Endothelial cell of umbilical vein (primary cell): Measurements from ENCODE around the gene ARHGAP18. TPM values are rescaled to one million over a fixed set of nuclear protein-coding genes. Genes with fewer than 3 reads are reported as not detected.

Experiments
- BruUV-seq: library from RNA; stranded (reverse); fragments of 400-500 nt; replicated peaks from 2 replicates; lab custom pipeline; 2021; lab: Mats Ljungman, UMichigan
- CTCF ChIA-PET: fragments of 300-600, 350-600 bp; sonication (Branson Sonifier 250); formaldehyde crosslinking; loops from one replicate; lab custom pipeline; 2021; ENCODE audit warnings: antibody characterized with exemption, inconsistent platforms; lab: Charles Lee
- POLR2A ChIA-PET: fragments of 300-600, 350-600 bp; sonication (Branson Sonifier 250); formaldehyde crosslinking; loops from one replicate; lab custom pipeline; 2021; ENCODE audit warnings: antibody characterized with exemption, inconsistent platforms; lab: Charles Lee
- DNase-seq: peaks from one replicate; pipeline ENCODE4 v3.0.0-alpha.2; 2011; ENCODE audit warnings: low read depth, low spot score
- FAIRE-seq: peaks from 2 replicates; lab custom pipeline; 2011; peaks lifted over from hg19 to GRCh38; lab: Jason Lieb, UNC
- H2AFZ ChIP-seq: 2 replicates; pipeline ENCODE4 v1.6.0; 2012; ENCODE audit warnings: low read depth, low read length, control low read depth, inconsistent platforms
- H3K27ac ChIP-seq: 2 replicates; pipeline ENCODE4 v1.5.1; 2011; ENCODE audit warnings: low read depth, mild to moderate bottlenecking, control low read depth, low read length, moderate library complexity; ENCODE audit not compliant: insufficient read depth
- H3K27me3 ChIP-seq, 2 experiments: 2 replicates each; pipeline versions ENCODE4 v1.6.0 to v1.6.1; 2011; ENCODE audit warnings: low read length in 2 of 2, mixed read lengths in 1 of 2; ENCODE audit not compliant: control insufficient read depth in 2 of 2, insufficient read depth in 2 of 2
- H3K36me3 ChIP-seq, 2 experiments: 2 replicates in 1 of 2; 3 replicates in 1 of 2; pipeline ENCODE4 v1.5.1; 2011; ENCODE audit warnings: low read length in 2 of 2, mild to moderate bottlenecking in 1 of 2, moderate library complexity in 1 of 2; ENCODE audit not compliant: control insufficient read depth in 2 of 2, insufficient read depth in 2 of 2; ENCODE audit errors: extremely low read depth in 1 of 2
- H3K4me1 ChIP-seq: 3 replicates; pipeline ENCODE4 v1.5.1; 2011; ENCODE audit warnings: mild to moderate bottlenecking, low read length; ENCODE audit not compliant: control insufficient read depth, insufficient read depth; ENCODE audit errors: extremely low read depth
- H3K4me2 ChIP-seq: 2 replicates; pipeline ENCODE4 v1.6.1; 2011; ENCODE audit warnings: low read length, control low read depth, mixed read lengths; ENCODE audit not compliant: insufficient read depth
- H3K4me3 ChIP-seq, 3 experiments: fragments of 200-600 bp in 1 of 3; sonication (generic), shearing (Covaris generic) in 1 of 3; replicated peaks in 1 of 3; 2 replicates each; pipeline ENCODE4 v1.5.1; 2011 to 2016; ENCODE audit warnings: control low read depth in 3 of 3, low read length in 3 of 3, mild to moderate bottlenecking in 2 of 3, inconsistent platforms in 1 of 3, low read depth in 1 of 3, moderate library complexity in 1 of 3; ENCODE audit not compliant: insufficient read depth in 1 of 3
- H3K79me2 ChIP-seq: 2 replicates; pipeline ENCODE4 v1.6.0; 2012; ENCODE audit warnings: low read length, inconsistent platforms; ENCODE audit not compliant: control insufficient read depth, insufficient read depth
- H3K9ac ChIP-seq: replicated peaks from 2 replicates; pipeline ENCODE3; 2011; ENCODE audit warnings: low read length, control low read depth; ENCODE audit not compliant: insufficient read depth; ENCODE audit errors: extremely low read depth
- H3K9me1 ChIP-seq: replicated peaks from 3 replicates; pipeline ENCODE4 v1.6.0; 2011; ENCODE audit warnings: mild to moderate bottlenecking, low read length; ENCODE audit not compliant: control insufficient read depth, insufficient read depth; ENCODE audit errors: extremely low read depth
- H3K9me3 ChIP-seq: replicated peaks from 2 replicates; pipeline ENCODE4 v1.5.1; 2012; ENCODE audit warnings: low read length, inconsistent platforms; ENCODE audit not compliant: control insufficient read depth, insufficient read depth
- H4K20me1 ChIP-seq: replicated peaks from 2 replicates; pipeline ENCODE3; 2011; ENCODE audit warnings: mild to moderate bottlenecking, low read length; ENCODE audit not compliant: control insufficient read depth, insufficient read depth; ENCODE audit errors: extremely low read depth
- EZH2 ChIP-seq: IDR thresholded peaks from 2 replicates; pipeline ENCODE4 v1.6.1; 2012; ENCODE audit warnings: borderline replicate concordance, low read depth, mild to moderate bottlenecking, moderate library complexity, low read length, inconsistent platforms; ENCODE audit not compliant: severe bottlenecking
- FOS ChIP-seq: IDR thresholded peaks from 2 replicates; pipeline ENCODE4 v1.6.1; 2011; ENCODE audit warnings: mild to moderate bottlenecking, low read length, moderate library complexity, borderline replicate concordance; ENCODE audit not compliant: insufficient read depth
- GATA2 ChIP-seq: IDR thresholded peaks from 2 replicates; pipeline ENCODE4 v1.7.0; 2011; ENCODE audit warnings: low read depth, mild to moderate bottlenecking, moderate library complexity, mixed read lengths, low read length; ENCODE audit not compliant: insufficient read length, insufficient read depth
- JUN ChIP-seq: IDR thresholded peaks from 2 replicates; pipeline ENCODE4 v1.6.1; 2011; ENCODE audit warnings: borderline replicate concordance, low read depth; ENCODE audit not compliant: insufficient read length, insufficient read depth
- MYC ChIP-seq: IDR thresholded peaks from one replicate; pipeline ENCODE4 v1.6.1; 2011; ENCODE audit warnings: mild to moderate bottlenecking, low read depth, low read length
- POLR2A ChIP-seq: IDR thresholded peaks from 2 replicates; pipeline ENCODE4 v1.6.1; 2012; ENCODE audit warnings: low read depth, mild to moderate bottlenecking, control low read depth, low read length
- POLR2AphosphoS5 ChIP-seq: IDR thresholded peaks from 2 replicates; pipeline ENCODE4 v1.6.1; 2012; ENCODE audit warnings: low read depth, mild to moderate bottlenecking, control low read depth, low read length, moderate library complexity; ENCODE audit not compliant: insufficient read depth
- dilution Hi-C: fragments of 300-500 bp; cut with MboI; formaldehyde crosslinking; loops from one replicate; pipeline ENCODE4 v1.15.0; 2019; ENCODE audit warnings: low sequenced_read_pairs; ENCODE audit not compliant: extremely low pct_ligation_motif_present
- intact Hi-C: fragments of 100-400 bp; cut with micrococcal nuclease; formaldehyde crosslinking; loops from one replicate; pipeline ENCODE4 v1.10.0; 2022
- polyA plus RNA-seq, 4 experiments: library from polyadenylated mRNA; depleted of rRNA in 3 of 4; stranded (reverse) in 3 of 4; unstranded in 1 of 4; fragments of >200 nt; gene quantifications; 2 replicates each; pipeline versions ENCODE4 v1.2.1 to v1.2.3, GENCODE V29; 2011 to 2012; ENCODE audit warnings: missing spikeins in 1 of 4
- total RNA-seq: library from RNA; stranded (reverse); gene quantifications from 2 replicates; pipeline ENCODE4 v1.2.3, GENCODE V29; 2021
- TF ChIP-seq, protein P1 (sequence below), 2 donors: IDR thresholded peaks; 1 replicate in 1 of 2; 2 replicates in 1 of 2; pipeline ENCODE4 v1.5.1; 2011; ENCODE audit warnings: low read length in 2 of 2, mild to moderate bottlenecking in 2 of 2, moderate library complexity in 2 of 2, control low read depth in 1 of 2, inconsistent platforms in 1 of 2, low read depth in 1 of 2; ENCODE audit not compliant: insufficient read depth in 1 of 2; ENCODE audit errors: extremely low read depth in 1 of 2
- TF ChIP-seq, protein P2 (sequence below): IDR thresholded peaks from 2 replicates; pipeline ENCODE4 v1.6.1; 2011; ENCODE audit not compliant: insufficient read depth, insufficient read length

The ARHGAP18 gene
- total and polyA plus RNA-seq, 2 donors (not counting 3 experiments of a cell fraction or from before 2014, with no cell fraction given), result 13.1 to 86.1 TPM

DNA sequence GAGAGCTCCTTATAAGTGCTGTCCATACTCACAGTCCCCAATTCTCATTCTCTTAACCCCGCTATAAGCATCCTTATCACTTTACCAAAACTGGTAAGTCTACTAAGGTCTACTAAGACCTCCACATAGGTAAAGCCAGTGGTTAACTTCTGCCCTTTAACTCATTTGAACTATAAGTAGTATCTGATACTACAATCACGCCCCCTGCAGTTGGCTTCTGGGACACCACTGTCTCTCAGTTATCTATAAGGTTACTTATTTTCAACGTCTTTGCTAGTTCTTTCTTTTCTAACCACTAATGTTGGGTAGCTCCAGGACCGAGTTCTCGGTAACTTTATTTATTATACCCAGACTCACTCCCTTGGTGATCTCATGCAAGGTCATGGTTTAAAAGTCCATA is 142.6 kb downstream of the ARHGAP18 start:
- POLR2A ChIA-PET, result no interaction called here
- peaks cover 0 to 6% of the 10 kb centered on the region in 2 experiments for H3K36me3 ChIP-seq
- H3K9me1 ChIP-seq, result no peaks in the 10 kb centered on the region
- no peak overlapping the region for H3K27ac ChIP-seq
- dilution Hi-C loops, result no loop called here
- H3K9me3 ChIP-seq, result no peaks in the 10 kb centered on the region
- no peaks in the 10 kb centered on the region for H3K79me2 ChIP-seq
- no peak overlapping the region for H2AFZ ChIP-seq
- no TSS peak for BruUV-seq
- FAIRE-seq, result no peak
- intact Hi-C loops, result loop anchor here (2.0 kb wide), 1 partner anchor 69 kb away; no protein-coding TSS in a partner anchor
- CTCF ChIA-PET, result interaction anchor here (0.9 to 3.2 kb wide), 4 partner anchors 15 to 69 kb away, joined by 3 to 52 read pairs (median 6); no protein-coding TSS in a partner anchor
- H4K20me1 ChIP-seq, result no peaks in the 10 kb centered on the region
- H3K4me1 ChIP-seq, result no peaks in the 10 kb centered on the region
- H3K4me2 ChIP-seq, result no peak overlapping the region
- DNase-seq, result no peak
- no peaks in the 10 kb centered on the region for H3K27me3 ChIP-seq
- H3K4me3 ChIP-seq, result no peak overlapping the region
- no peak overlapping the region for H3K9ac ChIP-seq
- TF ChIP-seq, protein P1, sequence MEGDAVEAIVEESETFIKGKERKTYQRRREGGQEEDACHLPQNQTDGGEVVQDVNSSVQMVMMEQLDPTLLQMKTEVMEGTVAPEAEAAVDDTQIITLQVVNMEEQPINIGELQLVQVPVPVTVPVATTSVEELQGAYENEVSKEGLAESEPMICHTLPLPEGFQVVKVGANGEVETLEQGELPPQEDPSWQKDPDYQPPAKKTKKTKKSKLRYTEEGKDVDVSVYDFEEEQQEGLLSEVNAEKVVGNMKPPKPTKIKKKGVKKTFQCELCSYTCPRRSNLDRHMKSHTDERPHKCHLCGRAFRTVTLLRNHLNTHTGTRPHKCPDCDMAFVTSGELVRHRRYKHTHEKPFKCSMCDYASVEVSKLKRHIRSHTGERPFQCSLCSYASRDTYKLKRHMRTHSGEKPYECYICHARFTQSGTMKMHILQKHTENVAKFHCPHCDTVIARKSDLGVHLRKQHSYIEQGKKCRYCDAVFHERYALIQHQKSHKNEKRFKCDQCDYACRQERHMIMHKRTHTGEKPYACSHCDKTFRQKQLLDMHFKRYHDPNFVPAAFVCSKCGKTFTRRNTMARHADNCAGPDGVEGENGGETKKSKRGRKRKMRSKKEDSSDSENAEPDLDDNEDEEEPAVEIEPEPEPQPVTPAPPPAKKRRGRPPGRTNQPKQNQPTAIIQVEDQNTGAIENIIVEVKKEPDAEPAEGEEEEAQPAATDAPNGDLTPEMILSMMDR (IDR thresholded peaks at IDR 0.05; ENCODE audit: extremely low read depth in 1 of 2, insufficient read depth in 1 of 2, low read depth in 1 of 2, low read length in 2 of 2), result peak; percentile 30 to 32
- TF ChIP-seq POLR2A, result no peak

DNA sequence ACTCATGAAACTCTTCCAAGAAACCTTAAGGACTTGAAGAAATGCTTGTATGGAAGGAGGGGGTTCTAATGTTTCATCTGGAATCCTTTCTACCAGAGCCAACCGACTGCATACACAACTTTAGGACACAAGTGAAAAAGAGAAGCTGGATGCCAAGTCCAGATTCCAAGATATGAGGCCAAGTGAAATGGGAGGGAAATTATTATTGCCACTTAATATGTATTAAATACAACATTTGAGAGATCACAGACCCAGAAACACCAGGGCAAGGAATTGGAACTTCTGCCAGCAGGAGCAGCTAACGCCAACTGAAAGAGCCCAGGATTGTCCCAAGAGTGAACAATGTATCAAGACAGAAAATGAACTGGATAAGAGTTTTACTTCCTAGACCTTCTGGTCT is 144.2 kb downstream of the ARHGAP18 start:
- POLR2A ChIA-PET, result no interaction called here
- no peak overlapping the region for H3K27ac ChIP-seq
- H2AFZ ChIP-seq, result no peak overlapping the region
- TF ChIP-seq, protein P1 (IDR thresholded peaks at IDR 0.05; ENCODE audit: extremely low read depth in 1 of 2, insufficient read depth in 1 of 2, low read depth in 1 of 2, low read length in 2 of 2), result no peak
- no peak for TF ChIP-seq GATA2
- TF ChIP-seq EZH2, result no peak
- no peak for TF ChIP-seq POLR2A
- TF ChIP-seq MYC, result no peak
- no peak for TF ChIP-seq FOS
- TF ChIP-seq, protein P2, sequence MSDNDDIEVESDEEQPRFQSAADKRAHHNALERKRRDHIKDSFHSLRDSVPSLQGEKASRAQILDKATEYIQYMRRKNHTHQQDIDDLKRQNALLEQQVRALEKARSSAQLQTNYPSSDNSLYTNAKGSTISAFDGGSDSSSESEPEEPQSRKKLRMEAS, result no peak
- TF ChIP-seq JUN, result no peak
- no peak for TF ChIP-seq POLR2AphosphoS5
- CTCF ChIA-PET, result interaction anchor here (1.0 to 3.2 kb wide), 8 partner anchors 9 to 195 kb away, joined by 3 to 52 read pairs (median 4); no protein-coding TSS in a partner anchor
- DNase-seq, result no peak
- H4K20me1 ChIP-seq, result no peaks in the 10 kb centered on the region
- no peaks in the 10 kb centered on the region for H3K4me1 ChIP-seq
- no peaks in the 10 kb centered on the region for H3K9me3 ChIP-seq
- no peaks in the 10 kb centered on the region for H3K9me1 ChIP-seq
- H3K79me2 ChIP-seq, result no peaks in the 10 kb centered on the region
- H3K4me3 ChIP-seq, result no peak overlapping the region
- dilution Hi-C loops (no loop called here), intact Hi-C loops (loop anchor here (2.0 kb wide), 1 partner anchor 67 kb away; no protein-coding TSS in a partner anchor)
- H3K9ac ChIP-seq, result no peak overlapping the region
- BruUV-seq, result no TSS peak
- H3K36me3 ChIP-seq, result peaks cover 0 to 6% of the 10 kb centered on the region in 2 experiments
- FAIRE-seq, result no peak
- no peak overlapping the region for H3K4me2 ChIP-seq
- no peaks in the 10 kb centered on the region for H3K27me3 ChIP-seq
